SK-N-SH treated with all-trans-retinoic acid at 6 μM for 48 hours (cell line): ENCODE data around the gene CYP4F22.

Experiments
- ARNTL ChIP-seq: fragments of 450-650 bp; formaldehyde crosslinking; IDR thresholded peaks from 2 replicates; pipeline ENCODE4 v1.5.0; 2020; ENCODE audit warnings: low read depth, mild to moderate bottlenecking, moderate library complexity, borderline replicate concordance
- BACH2 ChIP-seq: fragments of 250-450 bp; sonication (Bioruptor Pico); IDR thresholded peaks from 2 replicates; pipeline ENCODE4 v1.9.0; 2021; ENCODE audit warnings: mild to moderate bottlenecking, borderline replicate concordance
- ESRRG ChIP-seq: fragments of 250-450 bp; sonication (Bioruptor Pico); IDR thresholded peaks from 2 replicates; pipeline ENCODE4 v1.6.1; 2021; ENCODE audit warnings: mild to moderate bottlenecking
- GLIS3 ChIP-seq: fragments of 250-450 bp; sonication (Bioruptor Pico); IDR thresholded peaks from 2 replicates; pipeline ENCODE4 v1.5.0; 2020; ENCODE audit warnings: mild to moderate bottlenecking, moderate library complexity
- RARB ChIP-seq: fragments of 250-450 bp; sonication (Bioruptor Pico); IDR thresholded peaks from 2 replicates; pipeline ENCODE4 v1.8.0; 2021; ENCODE audit warnings: mild to moderate bottlenecking, moderate library complexity
- TOX ChIP-seq: fragments of 250-450 bp; sonication (Bioruptor Pico); IDR thresholded peaks from 2 replicates; pipeline ENCODE4 v1.8.0; 2021; ENCODE audit warnings: mild to moderate bottlenecking, moderate library complexity, borderline replicate concordance
- ZFP3 ChIP-seq: fragments of 250-450 bp; sonication (Bioruptor Pico); IDR thresholded peaks from 2 replicates; pipeline ENCODE4 v1.5.0; 2020; ENCODE audit warnings: mild to moderate bottlenecking, moderate library complexity
- ZFP30 ChIP-seq: fragments of 450-650 bp; formaldehyde crosslinking; IDR thresholded peaks from 2 replicates; pipeline ENCODE4 v1.5.0; 2022; ENCODE audit warnings: mild to moderate bottlenecking, moderate library complexity
- TF ChIP-seq, protein P1 (sequence below): fragments of 250-450 bp; sonication (Bioruptor Pico); IDR thresholded peaks from 2 replicates; pipeline ENCODE4 v1.5.1; 2020; ENCODE audit warnings: low read depth, mild to moderate bottlenecking, moderate library complexity
- TF ChIP-seq, protein P2 (sequence below): fragments of 250-450 bp; sonication (Bioruptor Pico); IDR thresholded peaks from 2 replicates; pipeline ENCODE4 v1.8.0; 2021; ENCODE audit warnings: low read depth, mild to moderate bottlenecking, moderate library complexity, borderline replicate concordance

DNA sequence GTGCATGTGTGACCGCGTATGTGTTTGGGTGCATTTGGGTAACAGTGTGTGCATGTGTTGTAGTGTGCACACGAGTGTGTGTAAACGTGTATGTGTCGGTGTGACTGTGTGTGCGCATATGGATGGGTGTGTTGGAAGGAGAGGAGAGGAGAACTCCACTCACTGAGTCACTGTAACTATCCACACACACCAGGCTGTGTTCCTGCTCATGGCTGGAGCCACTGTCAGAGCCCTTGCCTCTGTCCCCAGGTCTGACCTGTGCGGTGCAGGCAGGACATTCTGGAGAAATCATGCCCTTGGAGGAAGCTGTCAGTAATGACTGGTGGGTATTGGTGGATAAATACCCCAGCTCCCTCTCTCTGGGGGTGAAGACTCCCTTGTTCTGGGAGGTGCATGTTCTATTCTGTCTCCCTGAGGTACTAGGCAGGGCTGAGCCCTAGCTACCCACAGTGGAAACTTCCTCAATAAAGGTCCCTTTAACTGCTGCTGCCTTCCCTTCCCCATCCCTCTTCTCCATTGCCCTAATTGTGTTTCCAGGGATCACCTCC lies 48.4 kb downstream of the CYP4F22 start:
- TF ChIP-seq, protein P1, sequence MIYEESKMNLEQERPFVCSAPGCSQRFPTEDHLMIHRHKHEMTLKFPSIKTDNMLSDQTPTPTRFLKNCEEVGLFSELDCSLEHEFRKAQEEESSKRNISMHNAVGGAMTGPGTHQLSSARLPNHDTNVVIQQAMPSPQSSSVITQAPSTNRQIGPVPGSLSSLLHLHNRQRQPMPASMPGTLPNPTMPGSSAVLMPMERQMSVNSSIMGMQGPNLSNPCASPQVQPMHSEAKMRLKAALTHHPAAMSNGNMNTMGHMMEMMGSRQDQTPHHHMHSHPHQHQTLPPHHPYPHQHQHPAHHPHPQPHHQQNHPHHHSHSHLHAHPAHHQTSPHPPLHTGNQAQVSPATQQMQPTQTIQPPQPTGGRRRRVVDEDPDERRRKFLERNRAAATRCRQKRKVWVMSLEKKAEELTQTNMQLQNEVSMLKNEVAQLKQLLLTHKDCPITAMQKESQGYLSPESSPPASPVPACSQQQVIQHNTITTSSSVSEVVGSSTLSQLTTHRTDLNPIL (CRISPR knock-in tag), result no peak
- TF ChIP-seq BACH2 (CRISPR knock-in tag) (no peak), RARB (CRISPR knock-in tag) (no peak), ZFP30 (CRISPR knock-in tag) (no peak), ZFP3 (no peak), TOX (CRISPR knock-in tag) (no peak), ESRRG (CRISPR knock-in tag) (no peak), ARNTL (CRISPR knock-in tag) (no peak), GLIS3 (CRISPR knock-in tag) (no peak)
- TF ChIP-seq, protein P2, sequence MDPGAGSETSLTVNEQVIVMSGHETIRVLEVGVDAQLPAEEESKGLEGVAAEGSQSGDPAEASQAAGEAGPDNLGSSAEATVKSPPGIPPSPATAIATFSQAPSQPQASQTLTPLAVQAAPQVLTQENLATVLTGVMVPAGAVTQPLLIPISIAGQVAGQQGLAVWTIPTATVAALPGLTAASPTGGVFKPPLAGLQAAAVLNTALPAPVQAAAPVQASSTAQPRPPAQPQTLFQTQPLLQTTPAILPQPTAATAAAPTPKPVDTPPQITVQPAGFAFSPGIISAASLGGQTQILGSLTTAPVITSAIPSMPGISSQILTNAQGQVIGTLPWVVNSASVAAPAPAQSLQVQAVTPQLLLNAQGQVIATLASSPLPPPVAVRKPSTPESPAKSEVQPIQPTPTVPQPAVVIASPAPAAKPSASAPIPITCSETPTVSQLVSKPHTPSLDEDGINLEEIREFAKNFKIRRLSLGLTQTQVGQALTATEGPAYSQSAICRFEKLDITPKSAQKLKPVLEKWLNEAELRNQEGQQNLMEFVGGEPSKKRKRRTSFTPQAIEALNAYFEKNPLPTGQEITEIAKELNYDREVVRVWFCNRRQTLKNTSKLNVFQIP (CRISPR knock-in tag), result no peak
